Fibroblast of skin of left biceps (primary cell): ENCODE results near the gene MYOZ1.
"Not testable (repeated sequence)": the region's sequence is repeated elsewhere in the genome, so short reads cannot be mapped to it uniquely, and the experiment has no call there.

Experiments used
- DNase-seq, 2 experiments: peaks; one replicate each; pipeline ENCODE4 v3.0.0-alpha.2; 2013; ENCODE audit warnings: low read depth in 2 of 2

The MYOZ1 gene

DNA sequence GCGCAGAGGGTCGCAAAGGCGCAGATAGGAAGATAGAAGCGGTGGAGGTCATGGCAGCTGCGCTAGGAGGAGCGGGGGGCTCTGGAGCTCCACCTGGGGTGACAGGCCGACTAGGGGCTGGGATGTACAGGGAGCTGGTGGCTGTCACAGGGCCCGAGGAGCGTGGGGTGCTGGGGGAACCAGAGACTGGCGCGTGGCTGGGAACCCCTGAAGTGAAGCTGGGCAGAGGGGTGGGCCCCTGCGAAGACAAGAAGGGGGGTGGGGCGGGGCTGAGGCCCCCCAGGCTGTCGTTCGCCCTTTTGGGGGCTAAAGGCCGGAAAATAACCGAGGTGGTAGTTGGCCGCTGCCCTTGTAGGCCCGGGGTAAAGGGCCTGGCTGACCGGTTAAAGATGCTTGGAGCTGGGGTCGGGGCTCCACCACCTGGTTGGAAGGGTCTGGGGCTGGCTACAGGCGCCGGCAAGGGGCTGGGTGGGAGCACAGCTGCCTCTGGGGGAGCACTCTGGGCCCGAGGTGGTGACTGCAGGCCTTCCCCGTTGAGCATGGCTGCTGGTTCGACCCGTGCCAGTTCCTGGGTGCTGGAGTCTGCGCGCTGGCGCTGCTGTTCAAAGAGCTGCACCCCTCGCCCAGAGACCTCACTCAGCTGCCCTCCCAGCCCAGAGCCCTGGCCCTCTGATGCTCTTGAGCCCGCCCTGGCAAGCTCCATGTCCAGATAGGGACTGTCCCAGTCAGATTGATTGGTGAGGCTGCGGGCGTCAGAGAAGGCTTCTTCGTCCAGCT lies 6.8 kb upstream of the MYOZ1 start:
- DNase-seq = no peak

GRCh38 chr10:73647211-73647874 lies 6.1 kb upstream of the MYOZ1 start:
- no peak for DNase-seq

GRCh38 chr10:73646598-73647041 lies 5.3 kb upstream of the MYOZ1 start:
- DNase-seq = no peak

- no peak for DNase-seq
Observed at GRCh38 chr10:73645251-73645650, 4.0 kb upstream of the MYOZ1 start.

DNA sequence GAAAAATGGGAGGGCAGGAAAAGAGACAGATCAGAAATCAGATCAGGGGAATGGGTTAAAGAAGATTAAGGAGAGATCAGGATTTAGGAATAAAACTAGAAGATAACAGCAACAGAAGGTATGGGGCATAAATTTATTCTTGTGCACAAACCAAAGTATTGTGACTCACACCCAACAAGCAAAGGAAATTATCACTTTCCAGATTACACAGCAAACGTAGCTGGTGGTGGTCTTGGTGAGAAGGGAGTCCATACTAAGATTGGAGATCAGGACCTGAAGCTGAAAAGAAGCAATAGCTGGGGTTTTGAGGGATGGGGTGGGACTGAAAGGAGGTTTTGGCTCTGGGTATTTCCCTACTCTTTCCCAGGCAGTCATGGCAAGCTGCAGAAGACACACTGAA lies 3.5 kb upstream of the MYOZ1 start:
- DNase-seq = no peak

DNA sequence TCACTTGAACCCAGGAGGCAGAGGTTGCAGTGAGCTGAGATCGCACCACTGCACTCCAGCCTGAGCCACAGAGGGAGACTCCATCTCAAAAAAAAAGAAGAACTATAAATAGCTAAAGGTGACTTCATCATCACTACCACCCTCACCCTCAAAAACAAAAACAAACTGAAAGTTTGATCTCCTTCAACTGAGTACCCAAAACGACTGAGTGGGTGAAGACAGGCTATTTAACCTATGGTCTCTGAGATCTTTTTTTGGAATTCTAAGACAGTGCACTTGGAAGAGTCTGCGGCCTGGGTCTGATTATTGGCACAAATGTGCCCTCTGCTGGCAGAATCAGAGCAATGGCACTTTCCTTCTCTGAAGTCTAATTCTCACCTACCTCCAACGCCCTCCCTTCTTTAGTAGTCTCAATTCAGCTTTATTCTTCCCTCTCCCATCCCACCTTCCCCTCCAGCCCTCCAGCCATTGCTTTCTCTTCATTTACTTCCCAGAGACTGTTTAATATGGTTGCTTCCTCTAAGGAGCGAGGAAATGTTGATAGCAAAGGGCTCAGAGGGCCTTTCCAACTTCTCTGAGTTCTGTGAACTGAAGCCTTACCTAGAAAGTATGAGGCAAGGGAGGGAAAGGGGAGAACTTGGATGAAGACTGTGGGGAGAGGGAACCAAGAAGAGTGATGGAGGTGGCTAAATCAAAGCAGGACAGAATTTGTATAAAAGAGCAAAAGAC lies 2.9 kb upstream of the MYOZ1 start:
- peak; percentile 28 to 35 for DNase-seq

DNA sequence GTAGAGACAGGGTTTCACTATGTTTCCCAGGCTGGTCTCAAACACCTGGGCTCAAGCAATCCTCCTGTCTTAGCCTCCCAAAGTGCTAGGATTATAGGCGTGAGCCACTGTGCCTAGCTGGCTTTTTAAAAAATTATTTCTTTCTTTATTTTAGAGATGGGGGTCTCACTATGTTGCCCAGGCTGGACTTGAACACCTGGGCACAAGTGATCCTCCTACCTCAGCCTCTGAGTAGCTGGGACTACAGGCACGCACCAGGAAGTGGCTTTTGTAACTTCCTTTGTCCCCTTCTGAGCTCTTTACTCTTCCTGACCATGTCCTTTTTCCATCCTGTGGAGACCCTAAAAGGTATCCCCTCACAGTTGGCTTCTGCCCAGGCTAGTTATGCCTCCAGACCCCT lies 2.1 kb upstream of the MYOZ1 start:
- no peak for DNase-seq

GRCh38 chr10:73639286-73639685 lies 2.0 kb downstream of the MYOZ1 start:
- no peak for DNase-seq

- DNase-seq = no peak
Observed at GRCh38 chr10:73635781-73636180, 5.5 kb downstream of the MYOZ1 start.

DNA sequence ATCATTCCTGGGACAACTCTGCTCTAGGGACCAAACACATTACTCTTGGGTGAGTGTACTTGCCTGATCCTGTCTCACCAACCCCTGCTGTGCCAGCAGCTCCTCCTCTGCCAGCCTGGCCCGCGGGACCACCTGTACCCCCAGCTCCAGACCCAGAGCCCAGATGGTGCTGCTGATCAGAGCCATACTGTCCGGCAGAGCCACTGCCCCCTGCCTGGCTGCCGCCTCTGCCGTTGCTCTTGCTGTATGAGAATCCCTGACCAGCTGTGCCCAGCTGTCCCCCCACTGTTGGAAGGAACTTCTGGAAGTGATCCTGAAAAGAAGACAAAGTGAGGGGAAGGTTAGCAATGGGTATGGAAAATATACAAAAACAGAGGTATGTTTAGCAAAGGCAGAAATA lies 6.9 kb downstream of the MYOZ1 start:
- no peak for DNase-seq

GRCh38 chr10:73629165-73629564 lies 12.1 kb downstream of the MYOZ1 start:
- no peak for DNase-seq

GRCh38 chr10:73628405-73628804 lies 12.9 kb downstream of the MYOZ1 start:
- no peak for DNase-seq

DNA sequence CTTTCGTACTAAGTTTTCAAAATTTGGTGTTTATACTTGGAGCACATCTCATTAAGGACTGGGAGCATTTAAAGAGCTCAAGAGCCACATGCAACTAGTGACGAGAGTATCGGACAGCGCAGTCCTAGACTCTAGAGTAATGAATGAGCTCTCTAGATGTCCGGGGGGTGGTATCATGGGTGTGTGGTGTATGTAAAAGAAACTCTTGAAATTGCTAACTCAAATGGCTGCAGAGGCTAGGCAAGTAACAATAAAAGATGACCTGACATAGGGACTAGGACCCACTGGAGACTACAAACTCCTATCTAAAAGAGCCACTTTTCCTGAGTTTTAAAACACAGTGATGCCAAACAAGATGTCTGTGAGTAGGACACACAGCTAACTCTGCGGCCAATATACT lies 14.0 kb downstream of the MYOZ1 start:
- no peak for DNase-seq

- peak; percentile 94 to 96 for DNase-seq
Observed at GRCh38 chr10:73625884-73626752, 15.2 kb downstream of the MYOZ1 start.

DNA sequence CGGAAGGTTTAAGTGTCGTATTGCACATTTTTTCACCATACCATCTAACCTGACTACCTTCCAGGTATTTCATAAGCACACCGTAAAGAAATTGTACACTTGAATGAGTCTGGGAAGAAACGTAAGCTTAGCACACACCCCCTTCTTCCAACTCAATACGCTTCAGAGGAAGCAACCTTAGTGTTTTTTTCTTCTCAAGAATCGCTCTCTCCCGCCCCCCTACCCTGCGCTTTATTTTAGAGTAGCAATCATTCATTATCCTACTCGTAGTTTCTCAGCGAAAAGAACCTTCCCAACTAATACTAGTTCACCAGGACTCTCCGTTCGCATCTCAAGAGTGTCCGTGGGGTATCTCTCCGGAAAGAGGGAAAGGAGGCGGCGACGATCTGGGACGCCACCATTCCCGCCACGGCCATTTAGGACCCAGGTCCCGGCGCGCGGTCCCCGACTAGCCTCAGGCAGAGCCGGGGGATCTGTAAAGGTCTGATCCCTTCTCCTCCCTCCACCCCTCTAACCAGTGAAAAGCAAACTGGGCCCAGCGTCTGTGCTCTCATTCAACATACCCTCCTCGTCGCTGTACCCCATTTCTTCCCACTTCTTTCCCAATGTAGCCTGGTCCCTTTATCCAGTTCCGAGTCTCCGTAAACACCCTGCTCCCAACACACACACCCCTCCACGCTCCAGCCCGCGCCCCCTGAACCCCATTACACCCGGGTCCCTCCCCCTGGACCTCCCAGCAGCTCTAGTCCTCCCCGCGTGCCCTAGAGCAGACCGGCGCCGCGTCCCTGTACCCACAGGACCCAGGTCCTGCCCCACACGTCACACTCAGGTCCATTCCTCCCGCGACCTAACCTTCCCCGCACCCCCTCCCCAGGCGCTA lies 16.0 kb downstream of the MYOZ1 start:
- no peak for DNase-seq

GRCh38 chr10:73623056-73623455 lies 18.2 kb downstream of the MYOZ1 start:
- no peak for DNase-seq

GRCh38 chr10:73620974-73621373 lies 20.3 kb downstream of the MYOZ1 start:
- not testable (repeated sequence) for DNase-seq

DNA sequence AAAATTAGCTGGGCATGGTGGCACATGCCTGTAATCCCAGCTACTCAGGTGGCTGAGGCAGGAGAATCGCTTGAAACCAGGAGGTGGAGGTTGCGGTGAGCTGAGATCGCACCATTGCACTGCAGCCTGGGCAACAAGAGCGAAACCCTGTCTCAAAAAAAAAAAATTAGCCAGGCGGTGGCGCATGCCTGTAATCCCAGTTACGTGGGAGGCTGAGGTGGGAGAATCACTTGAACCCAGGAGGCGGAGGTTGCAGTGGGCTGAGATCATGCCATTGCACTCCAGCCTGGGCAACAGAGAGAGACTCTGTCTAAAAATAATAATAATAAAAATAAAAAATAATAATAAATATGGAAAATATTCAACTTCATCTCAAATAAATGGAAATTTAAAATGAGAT lies 24.1 kb downstream of the MYOZ1 start:
- not testable (repeated sequence) for DNase-seq

- no peak for DNase-seq
Observed at GRCh38 chr10:73614720-73615119, 26.6 kb downstream of the MYOZ1 start.

- DNase-seq = no peak
Observed at GRCh38 chr10:73609116-73609515, 32.2 kb downstream of the MYOZ1 start.

DNA sequence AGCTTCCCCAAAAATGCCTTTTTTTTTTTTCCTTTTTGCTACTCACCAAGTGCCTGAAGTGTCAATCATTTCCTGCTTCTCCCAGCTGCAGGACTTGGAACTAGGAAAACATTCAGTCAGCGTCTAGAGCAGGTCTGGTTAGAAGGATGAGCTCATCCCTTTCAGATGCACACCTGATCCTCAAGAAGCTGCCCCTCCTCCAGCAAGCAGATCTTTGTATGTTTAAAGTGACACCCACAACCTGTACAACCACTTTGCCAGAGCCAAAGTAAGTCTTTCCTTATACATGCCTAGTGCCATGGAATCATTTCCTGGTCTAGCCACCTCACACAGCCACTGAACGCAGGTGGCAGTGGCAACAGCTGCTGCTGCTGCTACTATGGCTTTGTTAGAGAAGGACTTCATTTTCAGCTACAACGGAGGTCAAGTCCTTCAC lies 39.8 kb downstream of the MYOZ1 start:
- DNase-seq = no peak
